HepG2 (cell line): ENCODE results near the gene GREM1. TPM values are rescaled to one million over a fixed set of nuclear protein-coding genes. Genes with fewer than 3 reads are reported as not detected.

ENCODE experiments used
- ATAC-seq: fragments of 200-7000 bp; cut with Tn5 transposase; 3 replicates; pipeline ENCODE4 v1.9.1; 2020; ENCODE audit warnings: mild to moderate bottlenecking, moderate library complexity
- BruUV-seq: library from RNA; stranded (reverse); fragments of 400-500 nt; replicated peaks from 2 replicates; lab custom pipeline; 2021; lab: Mats Ljungman, UMichigan
- CTCF ChIA-PET: fragments of 300-600 bp; formaldehyde crosslinking; extraction: SDS; loops from one replicate; lab custom pipeline; 2021; ENCODE audit warnings: low total read pairs, inconsistent platforms, low intra/inter-chr PET ratio; lab: Yijun Ruan, JAX
- POLR2A ChIA-PET: fragments of 350-600 bp; sonication (Branson Sonifier 250); formaldehyde crosslinking; loops from one replicate; lab custom pipeline; 2020; ENCODE audit warnings: antibody characterized with exemption, inconsistent platforms; lab: Yijun Ruan, JAX
- DNase-seq: peaks from one replicate; pipeline ENCODE4 v3.0.0-alpha.2; 2015; ENCODE audit warnings: low spot score
- FAIRE-seq: peaks from 3 replicates; lab custom pipeline; 2011; peaks lifted over from hg19 to GRCh38; lab: Jason Lieb, UNC
- H2AFZ ChIP-seq: one replicate; pipeline ENCODE4 v1.6.1; 2011; ENCODE audit warnings: low read length, inconsistent platforms
- H3K27ac ChIP-seq: fragments of 300-600 bp; 3 replicates; pipeline ENCODE4 v1.8.0; 2011; ENCODE audit warnings: mixed run types, mild to moderate bottlenecking, mixed read lengths, low read length, inconsistent platforms; ENCODE audit not compliant: insufficient read depth; ENCODE audit errors: extremely low read length
- H3K27me3 ChIP-seq, 2 experiments: fragments of 200-600 bp in 1 of 2; 2 replicates in 1 of 2; 3 replicates in 1 of 2; pipeline versions ENCODE4 v1.6.0 to v1.8.0; 2011; ENCODE audit warnings: low read length in 2 of 2, mild to moderate bottlenecking in 2 of 2, moderate library complexity in 2 of 2, inconsistent platforms in 1 of 2; ENCODE audit not compliant: insufficient read depth in 2 of 2, control insufficient read depth in 1 of 2
- H3K36me3 ChIP-seq, 2 experiments: fragments of 200-600 bp in 1 of 2; replicated peaks in 1 of 2; 2 replicates in 1 of 2; 3 replicates in 1 of 2; pipeline versions ENCODE4 v1.5.1 to v1.8.0; 2011; ENCODE audit warnings: low read length in 2 of 2, inconsistent platforms in 1 of 2; ENCODE audit not compliant: insufficient read depth in 2 of 2, control insufficient read depth in 1 of 2
- H3K4me1 ChIP-seq: 2 replicates; pipeline ENCODE4 v1.5.1; 2012; ENCODE audit warnings: low read length, inconsistent platforms; ENCODE audit not compliant: insufficient read depth
- H3K4me2 ChIP-seq: 2 replicates; pipeline ENCODE4 v1.6.0; 2011; ENCODE audit warnings: low read depth, low read length, inconsistent platforms
- H3K4me3 ChIP-seq, 3 experiments: fragments of 200-600 bp in 1 of 3; sonication (generic), shearing (Covaris generic) in 1 of 3; replicated peaks in 1 of 3; 2 replicates each; pipeline ENCODE4 v1.5.1; 2011 to 2016; ENCODE audit warnings: low read length in 3 of 3, inconsistent platforms in 2 of 3, low read depth in 2 of 3, mild to moderate bottlenecking in 2 of 3, control low read depth in 1 of 3, mixed read lengths in 1 of 3; ENCODE audit not compliant: insufficient read depth in 1 of 3
- H3K79me2 ChIP-seq: one replicate; pipeline ENCODE4 v1.6.1; 2011; ENCODE audit warnings: low read length, inconsistent platforms; ENCODE audit not compliant: insufficient read depth
- H3K9ac ChIP-seq: 2 replicates; pipeline ENCODE4 v1.6.0; 2011; ENCODE audit warnings: mild to moderate bottlenecking, low read depth, low read length, inconsistent platforms; ENCODE audit not compliant: insufficient read depth
- H3K9me3 ChIP-seq: 2 replicates; pipeline ENCODE4 v1.5.1; 2012; ENCODE audit warnings: mild to moderate bottlenecking, low read length
- H4K20me1 ChIP-seq: 2 replicates; pipeline ENCODE4 v1.6.0; 2011; ENCODE audit warnings: inconsistent platforms, mild to moderate bottlenecking, low read length, moderate library complexity; ENCODE audit not compliant: insufficient read depth
- ARHGAP35 ChIP-seq: sonication (generic); formaldehyde crosslinking; IDR thresholded peaks from 2 replicates; pipeline ENCODE4 v1.9.0; 2022; ENCODE audit warnings: mild to moderate bottlenecking, inconsistent platforms, moderate library complexity, missing genetic modification reagents, borderline replicate concordance
- HNF4G ChIP-seq, 2 experiments: sonication (generic) in 1 of 2; formaldehyde crosslinking in 1 of 2; IDR thresholded peaks; 2 replicates each; pipeline versions ENCODE4 v1.4.0 to v1.6.1; 2011 to 2020; ENCODE audit warnings: borderline replicate concordance in 2 of 2, low read depth in 2 of 2, mild to moderate bottlenecking in 2 of 2, low read length in 1 of 2, missing genetic modification reagents in 1 of 2, moderate library complexity in 1 of 2
- HNRNPL ChIP-seq: fragments of 200-400 bp; formaldehyde crosslinking; IDR thresholded peaks from 2 replicates; pipeline ENCODE4 v1.6.1; 2017; ENCODE audit warnings: mild to moderate bottlenecking, low read depth, low read length
- KDM5A ChIP-seq: fragments of 200-600 bp; sonication (generic); IDR thresholded peaks from 2 replicates; pipeline ENCODE4 v1.7.0; 2018; ENCODE audit warnings: antibody characterized with exemption, mild to moderate bottlenecking, low read length, borderline replicate concordance
- MIER3 ChIP-seq: IDR thresholded peaks from 2 replicates; pipeline ENCODE4 v1.6.1; 2016; ENCODE audit warnings: missing compliant biosample characterization, borderline replicate concordance
- MTF2 ChIP-seq: sonication (generic); formaldehyde crosslinking; IDR thresholded peaks from 2 replicates; pipeline ENCODE4 v1.5.0; 2020; ENCODE audit warnings: missing genetic modification reagents, borderline replicate concordance
- PAWR ChIP-seq: sonication (generic); formaldehyde crosslinking; IDR thresholded peaks from 2 replicates; pipeline ENCODE4 v1.4.0; 2020; ENCODE audit warnings: missing genetic modification reagents, mild to moderate bottlenecking, borderline replicate concordance
- RNF2 ChIP-seq: fragments of 450-650 bp; conservative IDR thresholded peaks from 2 replicates; pipeline ENCODE4 v1.6.1; 2016; ENCODE audit warnings: low read depth
- ZBTB44 ChIP-seq: sonication (generic); formaldehyde crosslinking; IDR thresholded peaks from 2 replicates; pipeline ENCODE4 v1.4.0; 2020; ENCODE audit warnings: missing genetic modification reagents
- ZNF382 ChIP-seq: sonication (generic); formaldehyde crosslinking; IDR thresholded peaks from 2 replicates; pipeline ENCODE4 v1.5.0; 2020; ENCODE audit warnings: missing genetic modification reagents, mild to moderate bottlenecking, borderline replicate concordance
- ZNF446 ChIP-seq: sonication (generic); formaldehyde crosslinking; IDR thresholded peaks from 2 replicates; pipeline ENCODE4 v1.5.0; 2020; ENCODE audit warnings: mild to moderate bottlenecking, missing genetic modification reagents
- ZSCAN20 ChIP-seq: sonication (generic); formaldehyde crosslinking; IDR thresholded peaks from 2 replicates; pipeline ENCODE4 v1.4.0; 2020; ENCODE audit warnings: missing genetic modification reagents, mild to moderate bottlenecking, borderline replicate concordance
- WGBS: methylation state at CpG from one replicate; pipeline ENCODE4 v1.1.6; 2017; ENCODE audit warnings: low lambda C conversion rate; 5-methylcytosine and 5-hydroxymethylcytosine counted together
- in situ Hi-C: cut with HindIII; loops from 2 replicates; pipeline ENCODE4 v1.10.0; 2017; ENCODE audit warnings: low pct_unique_long_range_greater_than_20kb; ENCODE audit not compliant: extremely low pct_ligation_motif_present
- intact Hi-C: fragments of 100-400 bp; cut with micrococcal nuclease; formaldehyde crosslinking; loops from one replicate; pipeline ENCODE4 v1.10.0; 2022; ENCODE audit not compliant: unreplicated experiment
- polyA plus RNA-seq, 8 experiments: library from polyadenylated mRNA; depleted of rRNA in 3 of 8; stranded (reverse) in 7 of 8; unstranded in 1 of 8; fragments of >200 nt; fragmentation: Illumina TruSeq in 4 of 8; extraction: Trizol in 4 of 8; gene quantifications; 2 replicates each; pipeline versions ENCODE4 v1.2.1 to v1.2.3, GENCODE V29; 2011 to 2016; ENCODE audit warnings: low read depth in 4 of 8, missing spikeins in 1 of 8, mixed read lengths in 1 of 8; ENCODE audit not compliant: insufficient read depth in 1 of 8
- total RNA-seq, 5 experiments: library from RNA; depleted of rRNA; stranded (reverse); fragments of >200 nt; fragmentation: Illumina TruSeq; extraction: Trizol; gene quantifications; 2 replicates each; pipeline ENCODE4 v1.2.3, GENCODE V29; 2016; ENCODE audit warnings: low read depth in 1 of 5
- TF ChIP-seq, protein P1 (sequence below): sonication (generic); formaldehyde crosslinking; IDR thresholded peaks from 2 replicates; pipeline ENCODE4 v1.8.1; 2023; ENCODE audit warnings: mild to moderate bottlenecking, moderate library complexity, missing genetic modification reagents
- TF ChIP-seq, protein P2 (sequence below): sonication (generic); formaldehyde crosslinking; IDR thresholded peaks from 2 replicates; pipeline ENCODE4 v1.8.0; 2022; ENCODE audit warnings: missing genetic modification reagents, mild to moderate bottlenecking, inconsistent platforms, borderline replicate concordance
- TF ChIP-seq, protein P3 (sequence below): sonication (generic); formaldehyde crosslinking; IDR thresholded peaks from 2 replicates; pipeline ENCODE4 v1.4.0; 2020; ENCODE audit warnings: mild to moderate bottlenecking, missing genetic modification reagents
- TF ChIP-seq, protein P4 (sequence below): sonication (generic); formaldehyde crosslinking; IDR thresholded peaks from 2 replicates; pipeline ENCODE4 v1.5.1; 2020; ENCODE audit warnings: missing genetic modification reagents, mild to moderate bottlenecking, borderline replicate concordance

GREM1 gene
- total and polyA plus RNA-seq, 2 of the 13 experiments (the other 11 are each of a cell fraction or from before 2014, with no cell fraction given): 0.02 to 0.08 TPM

DNA sequence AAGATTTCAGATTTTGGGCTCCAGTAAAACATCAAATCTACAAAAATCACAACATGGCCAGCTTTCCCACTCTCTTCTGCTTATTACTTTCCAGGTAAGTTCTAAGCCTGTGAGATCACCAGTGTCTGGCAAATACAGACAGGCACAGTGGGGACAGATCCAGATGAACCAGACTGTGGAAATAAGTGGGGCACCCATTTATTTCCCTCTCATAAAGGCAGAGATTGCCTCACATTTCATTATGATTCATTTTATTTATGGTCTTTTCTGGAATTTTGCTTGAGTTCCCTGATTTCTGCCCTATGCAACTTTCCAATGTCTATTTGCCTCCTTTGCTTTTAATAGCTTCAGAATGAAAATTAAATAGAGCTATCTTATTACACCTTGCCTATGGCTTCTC is 66.8 kb downstream of the GREM1 start (continued):
- TF ChIP-seq ZNF382 (CRISPR knock-in tag): no peak
- TF ChIP-seq, protein P1, sequence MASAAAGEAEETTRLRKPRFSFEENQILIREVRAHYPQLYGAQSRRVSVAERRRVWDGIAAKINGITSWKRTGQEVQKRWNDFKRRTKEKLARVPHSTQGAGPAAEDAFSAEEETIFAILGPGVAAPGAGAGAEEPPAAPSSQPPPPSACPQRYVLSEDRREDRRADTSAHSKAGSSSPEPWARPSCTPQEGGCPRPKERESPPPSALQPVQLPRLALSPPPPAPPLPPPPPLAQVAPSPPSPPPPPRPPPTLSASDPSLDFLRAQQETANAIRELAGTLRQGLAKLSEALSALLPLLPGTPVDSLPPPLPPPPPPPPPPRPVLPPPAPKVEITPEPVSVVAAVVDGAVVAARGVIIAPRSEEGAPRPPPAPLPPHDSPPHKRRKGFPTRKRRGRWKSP (CRISPR knock-in tag): no peak
- TF ChIP-seq KDM5A: no peak

DNA sequence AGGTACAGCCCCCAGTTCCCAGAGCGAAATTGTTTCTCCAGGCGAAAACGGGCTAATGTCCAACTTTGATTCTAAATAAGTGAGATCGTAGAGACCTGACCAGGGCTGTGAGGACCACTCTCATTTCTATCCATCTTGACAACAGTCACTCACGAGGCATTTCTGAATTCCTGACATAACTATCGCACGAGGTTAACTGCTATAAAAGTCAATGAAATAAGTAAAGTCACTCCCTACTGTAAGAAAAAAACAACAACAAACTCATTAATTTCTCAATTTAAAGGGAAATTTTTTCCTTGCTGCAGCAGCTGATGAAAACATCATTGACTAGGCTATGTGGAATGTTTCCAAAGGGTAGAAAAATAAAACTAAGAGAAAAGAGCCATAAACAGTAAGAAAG is 69.1 kb downstream of the GREM1 start:
- BruUV-seq: no TSS peak
- no peaks in the 10 kb centered on the region for H3K27me3 ChIP-seq
- CTCF ChIA-PET: no interaction called here
- H3K79me2 ChIP-seq: no peaks in the 10 kb centered on the region
- no peak overlapping the region for H2AFZ ChIP-seq
- WGBS: 81% methylated on average over 7 of the region's 7 CpGs
- intact Hi-C loops: no loop called here
- no peak for DNase-seq
- POLR2A ChIA-PET: no interaction called here
- H3K27ac ChIP-seq: no peak overlapping the region
- no peaks in the 10 kb centered on the region for H4K20me1 ChIP-seq
- in situ Hi-C loops: no loop called here
- peaks cover 41% of the 10 kb centered on the region for H3K4me1 ChIP-seq
- no peak overlapping the region for H3K4me3 ChIP-seq
- no peak overlapping the region for H3K4me2 ChIP-seq
- H3K9ac ChIP-seq: no peak overlapping the region
- ATAC-seq: no peak
- H3K36me3 ChIP-seq: no peaks in the 10 kb centered on the region
- no peaks in the 10 kb centered on the region for H3K9me3 ChIP-seq
- no peak for FAIRE-seq
- TF ChIP-seq HNF4G (IDR thresholded peaks at IDR 0.05; ENCODE audit: borderline replicate concordance, low read depth, low read length) (no peak), HNF4G (CRISPR knock-in tag; IDR thresholded peaks at IDR 0.05; ENCODE audit: borderline replicate concordance, low read depth) (no peak), ARHGAP35 (CRISPR knock-in tag) (no peak), MIER3 (CRISPR knock-in tag) (no peak), HNRNPL (no peak), ZNF446 (CRISPR knock-in tag) (no peak), ZSCAN20 (CRISPR knock-in tag) (no peak), MTF2 (CRISPR knock-in tag) (no peak), PAWR (CRISPR knock-in tag) (no peak), ZBTB44 (CRISPR knock-in tag) (no peak), RNF2 (no peak)
- TF ChIP-seq, protein P2, sequence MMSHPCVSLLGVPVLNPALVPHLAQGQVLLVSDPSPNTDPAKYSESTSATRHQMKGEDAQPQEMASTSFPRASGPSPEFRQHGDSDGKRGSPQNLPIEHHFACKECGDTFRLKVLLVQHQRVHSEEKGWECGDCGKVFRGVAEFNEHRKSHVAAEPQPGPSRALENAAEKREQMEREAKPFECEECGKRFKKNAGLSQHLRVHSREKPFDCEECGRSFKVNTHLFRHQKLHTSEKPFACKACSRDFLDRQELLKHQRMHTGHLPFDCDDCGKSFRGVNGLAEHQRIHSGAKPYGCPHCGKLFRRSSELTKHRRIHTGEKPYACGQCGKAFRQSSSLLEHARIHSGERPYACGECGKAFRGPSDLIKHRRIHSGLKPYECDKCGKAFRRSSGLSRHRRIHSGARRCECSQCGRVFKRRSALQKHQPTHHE (CRISPR knock-in tag): no peak
- TF ChIP-seq, protein P3, sequence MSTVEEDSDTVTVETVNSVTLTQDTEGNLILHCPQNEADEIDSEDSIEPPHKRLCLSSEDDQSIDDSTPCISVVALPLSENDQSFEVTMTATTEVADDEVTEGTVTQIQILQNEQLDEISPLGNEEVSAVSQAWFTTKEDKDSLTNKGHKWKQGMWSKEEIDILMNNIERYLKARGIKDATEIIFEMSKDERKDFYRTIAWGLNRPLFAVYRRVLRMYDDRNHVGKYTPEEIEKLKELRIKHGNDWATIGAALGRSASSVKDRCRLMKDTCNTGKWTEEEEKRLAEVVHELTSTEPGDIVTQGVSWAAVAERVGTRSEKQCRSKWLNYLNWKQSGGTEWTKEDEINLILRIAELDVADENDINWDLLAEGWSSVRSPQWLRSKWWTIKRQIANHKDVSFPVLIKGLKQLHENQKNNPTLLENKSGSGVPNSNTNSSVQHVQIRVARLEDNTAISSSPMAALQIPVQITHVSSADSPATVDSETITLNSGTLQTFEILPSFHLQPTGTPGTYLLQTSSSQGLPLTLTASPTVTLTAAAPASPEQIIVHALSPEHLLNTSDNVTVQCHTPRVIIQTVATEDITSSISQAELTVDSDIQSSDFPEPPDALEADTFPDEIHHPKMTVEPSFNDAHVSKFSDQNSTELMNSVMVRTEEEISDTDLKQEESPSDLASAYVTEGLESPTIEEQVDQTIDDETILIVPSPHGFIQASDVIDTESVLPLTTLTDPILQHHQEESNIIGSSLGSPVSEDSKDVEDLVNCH (CRISPR knock-in tag): no peak
- TF ChIP-seq, protein P4, sequence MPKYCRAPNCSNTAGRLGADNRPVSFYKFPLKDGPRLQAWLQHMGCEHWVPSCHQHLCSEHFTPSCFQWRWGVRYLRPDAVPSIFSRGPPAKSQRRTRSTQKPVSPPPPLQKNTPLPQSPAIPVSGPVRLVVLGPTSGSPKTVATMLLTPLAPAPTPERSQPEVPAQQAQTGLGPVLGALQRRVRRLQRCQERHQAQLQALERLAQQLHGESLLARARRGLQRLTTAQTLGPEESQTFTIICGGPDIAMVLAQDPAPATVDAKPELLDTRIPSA (CRISPR knock-in tag): no peak
